Measurements from ENCODE around the gene PLK3. TPM values are rescaled to one million over a fixed set of nuclear protein-coding genes. Genes with fewer than 3 reads are reported as not detected.

Gene PLK3
- polyA plus RNA-seq, 2 of the 4 experiments (the other 2 are of a cell fraction): 11.2 to 12.6 TPM

GRCh38 chr1:44807364-44808062 is 7.3 kb downstream of the PLK3 start (continued):
- TF ChIP-seq RAD21 (conservative IDR thresholded peaks at IDR 0.05 in 1 of 2, IDR thresholded peaks at IDR 0.05 in 1 of 2) (no peak; a peak in 1 of 5 replicates), KDM5A (IDR thresholded peaks at IDR 0.05) (no peak), ATOH8 (CRISPR knock-in tag; IDR thresholded peaks at IDR 0.05; ENCODE audit: low read depth) (peak; percentile 73)

GRCh38 chr1:44808063-44808937 is 8.1 kb downstream of the PLK3 start, which contains the start of gene BTBD19:
TSS of gene BTBD19 (plus strand) at chr1:44808523. CDS start at chr1:44808821, 298 bp downstream.
- DNase-seq (ENCODE audit: low read depth in 1 of 2, low spot score in 1 of 2) (peak in 1 of 2 experiments; percentile 65), ATAC-seq (peak in 1 of 2 experiments; percentile 37; a peak in 4 of 6 replicates), FAIRE-seq (no peak)
- Histone ChIP-seq H3K4me1 (peaks cover 75% of the 10 kb centered on the region), H3K4me3 (peak within 1 kb of the TSS; percentile 31), H3K4me2 (peak within 1 kb of the TSS; percentile 81), H3K9me3 (no peaks in the 10 kb centered on the region), H3K27ac (peak within 1 kb of the TSS; percentile 98 to 99)
- POLR2A ChIA-PET: interaction anchor here (1.2 to 3.9 kb wide), 6 partner anchors 8 to 714 kb away, joined by 3 to 57 read pairs (median 9); partner anchors contain the start of genes PLK3, PRDX1, RNU5D-1 and RPS8
- CTCF ChIA-PET: interaction anchor here (0.7 to 2.4 kb wide), 9 partner anchors 9 to 210 kb away, joined by 3 to 23 read pairs (median 4); partner anchors contain the start of genes PLK3 and RNU5D-1
- TF ChIP-seq ESRRA (IDR thresholded peaks at IDR 0.05; ENCODE audit: borderline replicate concordance, low read length): no peak
- 0 out of 2 replicates have a peak, but pooled peaks have one; percentile 47 for TF ChIP-seq ZSCAN20 (CRISPR knock-in tag; IDR thresholded peaks at IDR 0.05)
- TF ChIP-seq RARB (CRISPR knock-in tag; IDR thresholded peaks at IDR 0.05): 0 out of 2 replicates have a peak, but pooled peaks have one; percentile 9
- WGBS (ENCODE audit: missing lambda C conversion rate): 42% methylated on average over 17 of the region's 23 CpGs

GRCh38 chr1:44808938-44809917 is 9.1 kb downstream of the PLK3 start:
- peak overlapping the region; percentile 98 to 99 for H3K27ac ChIP-seq
- TF ChIP-seq JUN (IDR thresholded peaks at IDR 0.05) (peak in 1 of 2 experiments; percentile 6; a peak in 1 of 5 replicates), EP300 (IDR thresholded peaks at IDR 0.05) (no peak), MAFK (IDR thresholded peaks at IDR 0.05; ENCODE audit: partially characterized antibody) (peak; percentile 54)
- peak overlapping the region; percentile 81 for H3K4me2 ChIP-seq
- H3K4me1 ChIP-seq: peaks cover 75% of the 10 kb centered on the region
- no peaks in the 10 kb centered on the region for H3K9me3 ChIP-seq
- ChIA-PET CTCF (interaction anchor here (0.6 to 2.4 kb wide), 9 partner anchors 8 to 209 kb away, joined by 3 to 23 read pairs (median 4); partner anchors contain the start of genes PLK3 and RNU5D-1), POLR2A (interaction anchor here (1.7 to 3.9 kb wide), 4 partner anchors 9 to 88 kb away, joined by 5 to 57 read pairs (median 26); partner anchors contain the start of genes PLK3 and RPS8)
- 35% methylated on average over 3 of the region's 6 CpGs for WGBS (ENCODE audit: missing lambda C conversion rate)
- ATAC-seq (no peak), FAIRE-seq (no peak), DNase-seq (ENCODE audit: low read depth in 1 of 2, low spot score in 1 of 2) (peak in 1 of 2 experiments; percentile 46)
- peak overlapping the region; percentile 31 for H3K4me3 ChIP-seq

GRCh38 chr1:44810101-44810761 is 10.1 kb downstream of the PLK3 start:
- ATAC-seq (no peak), DNase-seq (ENCODE audit: low read depth in 1 of 2, low spot score in 1 of 2) (peak in 1 of 2 experiments; percentile 50), FAIRE-seq (no peak)
- H3K4me2 ChIP-seq: peak overlapping the region; percentile 81
- WGBS (ENCODE audit: missing lambda C conversion rate): 35% methylated on average over 7 of the region's 12 CpGs
- TF ChIP-seq CTCF (IDR thresholded peaks at IDR 0.05) (no peak), JUN (IDR thresholded peaks at IDR 0.05) (peak in 1 of 2 experiments; percentile 18; a peak in 2 of 5 replicates), MAX (IDR thresholded peaks at IDR 0.05) (0 out of 2 replicates have a peak, but pooled peaks have one; percentile 13), PBX3 (IDR thresholded peaks at IDR 0.05) (no peak)
- no peaks in the 10 kb centered on the region for H3K9me3 ChIP-seq
- H3K4me3 ChIP-seq: no peak overlapping the region
- H3K4me1 ChIP-seq: peaks cover 81% of the 10 kb centered on the region
- ChIA-PET CTCF (interaction anchor here (0.6 to 2.4 kb wide), 4 partner anchors 8 to 80 kb away, joined by 3 to 23 read pairs (median 13); partner anchors contain the start of genes PLK3 and RNU5D-1), POLR2A (interaction anchor here (1.7 to 3.9 kb wide), 3 partner anchors 8 to 89 kb away, joined by 5 to 57 read pairs (median 40); partner anchors contain the start of gene PLK3)
- peak overlapping the region; percentile 98 to 99 for H3K27ac ChIP-seq
